CMK (cell line): Measurements from ENCODE around the gene MESP2.

ENCODE experiments used
- DNase-seq: peaks from one replicate; pipeline ENCODE4 v3.0.0-alpha.2; 2010; ENCODE audit warnings: low read depth

The MESP2 gene

DNA sequence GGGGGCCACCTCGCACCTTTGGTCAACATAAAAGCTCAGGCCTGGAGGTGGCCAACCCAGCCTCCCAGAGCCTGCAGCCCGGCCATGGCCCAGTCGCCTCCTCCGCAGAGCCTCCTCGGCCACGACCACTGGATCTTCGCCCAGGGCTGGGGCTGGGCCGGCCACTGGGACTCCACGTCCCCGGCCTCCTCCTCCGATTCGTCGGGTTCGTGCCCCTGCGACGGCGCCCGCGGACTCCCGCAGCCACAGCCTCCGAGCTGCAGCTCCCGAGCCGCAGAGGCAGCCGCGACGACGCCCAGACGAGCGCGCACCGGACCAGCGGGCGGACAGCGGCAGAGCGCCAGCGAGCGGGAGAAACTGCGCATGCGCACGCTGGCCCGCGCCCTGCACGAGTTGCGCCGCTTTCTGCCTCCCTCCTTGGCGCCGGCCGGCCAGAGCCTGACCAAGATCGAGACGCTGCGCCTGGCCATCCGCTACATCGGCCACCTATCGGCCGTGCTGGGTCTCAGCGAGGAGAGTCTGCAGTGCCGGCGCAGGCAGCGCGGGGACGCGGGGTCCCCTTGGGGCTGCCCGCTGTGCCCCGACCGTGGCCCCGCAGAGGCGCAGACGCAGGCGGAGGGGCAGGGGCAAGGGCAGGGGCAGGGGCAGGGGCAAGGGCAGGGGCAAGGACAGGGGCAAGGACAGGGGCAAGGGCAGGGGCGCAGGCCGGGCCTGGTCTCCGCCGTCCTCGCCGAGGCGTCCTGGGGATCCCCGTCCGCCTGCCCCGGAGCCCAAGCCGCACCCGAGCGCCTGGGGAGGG, at the start of gene MESP2:
TSS of gene MESP2 (plus strand) at position 59 of the 799 bp plus-strand sequence. CDS start at position 85, 26 bp downstream.
- peak; percentile 73 for DNase-seq

- DNase-seq: no peak
Measured at GRCh38 chr15:89728254-89728653, 47.9 kb upstream of the MESP2 start.

- no peak for DNase-seq
Measured at GRCh38 chr15:89731275-89731674, 44.9 kb upstream of the MESP2 start.

- no peak for DNase-seq
Measured at GRCh38 chr15:89732451-89733172, 43.5 kb upstream of the MESP2 start.

DNA sequence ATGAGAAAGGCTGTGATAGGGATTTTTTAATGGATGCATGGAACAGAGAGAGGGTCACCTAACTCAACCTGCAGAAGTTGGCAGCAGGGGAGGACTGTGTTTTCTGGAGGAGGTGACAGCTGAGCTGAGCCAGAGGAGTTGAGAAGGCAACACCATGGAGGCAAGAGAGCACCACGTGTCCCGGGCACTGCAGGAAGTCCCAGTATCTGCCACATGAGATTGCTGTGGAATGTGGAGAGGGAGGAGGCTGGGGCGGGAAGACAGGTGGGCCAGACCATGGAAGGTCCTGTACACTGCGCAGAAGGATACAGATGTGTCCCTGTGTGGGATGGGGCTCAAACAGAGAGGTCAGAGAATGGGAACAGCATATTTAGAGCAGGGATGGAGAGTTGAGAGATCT, 40.4 kb upstream of the MESP2 start:
- DNase-seq: no peak

GRCh38 chr15:89740137-89740536, 36.0 kb upstream of the MESP2 start:
- peak; percentile 66 for DNase-seq

GRCh38 chr15:89743011-89743410, 33.1 kb upstream of the MESP2 start:
- DNase-seq: no peak

GRCh38 chr15:89743594-89743993, 32.5 kb upstream of the MESP2 start:
- DNase-seq: no peak

DNA sequence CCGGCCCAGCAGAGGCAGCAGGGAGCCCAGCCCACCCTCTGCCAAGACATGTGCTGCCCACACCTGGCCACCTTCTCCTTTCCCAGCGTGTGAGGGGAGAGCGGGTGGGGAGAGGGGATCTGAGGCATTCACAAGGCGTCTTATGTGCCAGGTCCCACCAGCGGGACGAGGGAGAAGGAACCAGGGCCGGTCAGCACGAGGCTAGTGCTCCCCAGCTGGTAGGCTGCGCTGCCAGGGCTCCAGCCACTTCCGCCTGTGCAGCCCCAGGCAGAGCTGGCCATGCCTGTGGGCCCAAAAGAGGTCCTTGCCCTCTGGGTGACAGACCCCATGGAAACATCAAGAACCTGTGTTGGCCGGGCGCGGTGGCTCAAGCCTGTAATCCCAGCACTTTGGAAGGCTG, 31.0 kb upstream of the MESP2 start:
- no peak for DNase-seq

DNA sequence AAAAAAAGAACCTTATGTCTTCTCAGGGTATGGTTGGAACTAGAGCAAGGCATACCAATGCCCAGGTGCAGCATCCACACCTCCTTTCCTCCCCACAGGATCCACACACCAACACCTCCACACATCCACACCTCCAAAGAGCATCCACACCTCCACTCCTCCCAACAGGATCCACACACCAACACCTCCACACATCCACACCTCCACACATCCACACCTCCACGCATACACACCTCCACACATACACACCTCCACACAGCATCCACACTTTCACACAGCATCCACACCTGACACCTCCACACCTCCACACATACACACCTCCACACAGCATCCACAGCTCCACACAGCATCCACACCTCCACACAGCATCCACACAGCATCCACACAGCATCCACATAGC, 30.4 kb upstream of the MESP2 start:
- DNase-seq: no peak

DNA sequence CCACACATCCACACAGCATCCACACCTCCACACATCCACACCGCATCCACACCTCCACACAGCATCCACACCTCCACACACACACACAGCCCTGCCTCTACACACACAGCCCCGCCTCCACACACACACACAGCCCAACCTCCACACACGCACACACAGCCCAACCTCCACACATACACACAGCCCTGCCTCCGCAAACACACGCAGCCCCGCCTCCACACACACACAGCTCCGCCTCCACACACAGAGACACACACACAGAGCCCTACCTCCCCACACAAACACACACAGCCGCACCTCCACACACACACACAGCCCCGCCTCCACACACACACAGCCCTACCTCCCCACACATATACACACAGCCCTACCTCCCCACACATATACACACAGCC, 29.7 kb upstream of the MESP2 start:
- DNase-seq: no peak

DNA sequence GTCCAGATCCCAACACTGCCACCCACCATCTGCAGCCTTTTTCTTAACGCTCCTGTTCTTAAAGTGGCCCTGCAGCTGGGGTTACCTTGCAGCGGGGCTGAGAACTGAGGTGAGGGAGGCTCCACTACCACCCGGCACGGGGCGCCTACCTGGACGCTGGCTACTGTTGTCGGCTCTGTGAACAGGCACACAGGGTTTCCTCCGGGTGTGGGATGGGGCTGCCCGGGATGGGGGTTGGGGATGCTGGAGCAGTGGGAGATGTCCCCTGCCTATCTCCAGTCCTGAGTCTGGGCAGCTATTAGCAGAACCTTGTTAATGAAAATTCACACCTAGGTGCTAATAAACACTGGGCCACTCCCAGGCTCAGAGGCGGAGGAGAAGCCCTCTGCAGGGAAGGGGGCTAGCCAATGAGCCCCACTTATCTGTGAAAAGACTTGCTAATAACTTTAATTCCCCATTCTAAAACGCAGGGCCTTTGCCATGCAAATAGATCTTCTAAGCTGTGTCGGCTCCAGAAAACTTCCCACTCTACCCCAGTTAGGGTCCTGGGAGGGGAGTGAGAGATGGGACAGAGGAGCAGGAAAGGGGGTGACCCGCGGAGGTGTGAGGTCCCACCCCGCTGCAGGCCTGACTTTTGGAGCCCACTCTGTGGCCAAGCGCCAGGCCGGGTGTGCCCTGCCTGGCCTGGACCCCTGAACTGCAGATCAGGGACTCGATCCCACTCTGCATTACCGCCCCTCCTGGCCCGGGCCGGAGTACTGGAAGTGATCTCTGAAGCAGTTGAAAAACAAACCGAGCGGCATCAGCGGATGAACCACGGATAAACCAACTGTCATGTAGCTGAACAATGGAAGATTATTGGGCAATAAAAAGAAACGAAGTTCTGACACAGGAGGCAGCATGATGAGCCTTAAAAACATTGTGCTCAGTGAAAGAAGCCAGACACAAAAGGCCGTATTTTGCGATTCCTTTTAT, 28.1 kb upstream of the MESP2 start:
- no peak for DNase-seq

DNA sequence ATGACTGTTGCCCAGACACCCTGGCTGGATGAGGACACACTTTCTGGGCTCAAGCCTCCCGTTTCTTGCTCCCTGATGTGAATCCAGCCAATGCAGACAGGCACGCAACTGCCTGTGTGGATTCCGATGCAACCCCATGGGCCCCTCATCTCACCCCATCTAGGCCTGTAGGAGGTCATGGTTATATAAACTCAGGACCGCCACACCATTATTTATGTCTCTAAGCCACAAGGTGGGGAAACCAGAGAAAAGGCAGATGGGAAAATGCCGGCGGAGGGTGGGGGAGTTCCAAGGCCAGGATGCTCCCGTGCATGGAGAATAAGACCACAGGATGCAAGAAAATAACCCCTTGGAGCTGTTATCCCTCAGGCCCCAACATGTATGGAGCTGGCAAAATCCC, 27.1 kb upstream of the MESP2 start:
- no peak for DNase-seq

DNA sequence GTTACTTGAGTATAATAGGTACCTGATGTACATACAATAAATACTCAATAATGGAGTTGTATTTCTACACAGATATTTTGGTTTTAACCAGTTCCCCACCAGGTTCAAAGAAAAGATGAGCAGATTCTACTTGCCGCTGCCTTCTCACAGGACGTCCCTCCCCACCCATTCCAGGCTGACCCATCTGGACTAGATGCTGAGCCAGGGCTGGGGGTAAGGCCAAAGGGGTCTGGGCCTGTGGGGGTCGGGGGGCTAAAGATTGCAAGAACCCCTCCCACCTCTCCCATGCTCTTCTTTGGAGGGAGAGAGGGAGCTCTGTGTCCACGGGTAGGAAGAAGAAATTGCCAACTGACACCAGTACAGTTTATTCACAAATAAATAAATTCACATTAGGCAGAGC, 26.6 kb upstream of the MESP2 start:
- DNase-seq: no peak

GRCh38 chr15:89749951-89750559, 26.1 kb upstream of the MESP2 start:
- DNase-seq: no peak

- peak; percentile 86 for DNase-seq
Measured at GRCh38 chr15:89750560-89751542, 25.3 kb upstream of the MESP2 start, which contains the start of gene MESP1. Gene MESP1, minus strand, starts transcription at chr15:89751249. Its CDS starts 18 bp downstream, at chr15:89751231.

- DNase-seq: no peak
Measured at GRCh38 chr15:89751748-89752147, 24.4 kb upstream of the MESP2 start.

GRCh38 chr15:89753855-89754254, 22.3 kb upstream of the MESP2 start:
- no peak for DNase-seq

- no peak for DNase-seq
Measured at GRCh38 chr15:89754361-89755154, 21.6 kb upstream of the MESP2 start.

DNA sequence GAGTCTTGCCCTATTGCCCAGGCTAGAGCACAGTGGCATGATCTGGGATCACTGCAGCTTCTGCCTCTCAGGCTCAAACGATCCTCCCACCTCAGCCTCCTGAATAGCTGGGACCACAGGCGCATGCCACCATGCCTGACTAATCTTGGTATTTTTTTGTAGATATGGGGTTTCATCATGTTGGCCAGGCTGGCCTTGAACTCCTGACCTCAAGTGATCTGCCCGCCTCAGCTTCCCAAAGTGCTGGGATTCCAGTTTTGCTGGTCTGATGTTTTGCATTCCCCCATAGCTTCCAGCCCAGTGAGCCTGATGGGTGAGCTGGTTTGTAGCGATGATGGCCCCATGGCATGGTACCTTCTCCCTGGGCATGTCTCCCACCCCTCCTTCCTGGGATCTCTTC, 20.4 kb upstream of the MESP2 start:
- no peak for DNase-seq
